Right lobe of liver (tissue), 4 donors: ENCODE data around the gene SEMG1.

Source experiments
- CTCF ChIP-seq, 4 donors: fragments of 200-600 bp in 3 of 4; fragments of 450-650 bp in 1 of 4; IDR thresholded peaks; one replicate each; pipeline versions ENCODE4 v1.5.1 to v1.8.0; 2016 to 2022; ENCODE audit warnings: antibody characterized with exemption in 4 of 4, mild to moderate bottlenecking in 2 of 4
- POLR2A ChIP-seq: fragments of 450-650 bp; IDR thresholded peaks from one replicate; pipeline ENCODE4 v1.6.1; 2017; ENCODE audit warnings: antibody characterized with exemption, mild to moderate bottlenecking
- donor health status: DM: no; HTN: no; CAD: no.
- donor health status: DM: no; HTN: no; CAD: no.
- donor health status: DM: no; HTN: yes; CAD: no.

- TF ChIP-seq CTCF (IDR thresholded peaks at IDR 0.05) (no peak), POLR2A (no peak)
Measured at GRCh38 chr20:45258664-45259063, 51.8 kb downstream of the SEMG1 start.
